ENCODE data around the gene EARS2. TPM values are rescaled to one million over a fixed set of nuclear protein-coding genes. Genes with fewer than 3 reads are reported as not detected.
A peak's percentile ranks its signal among the peaks of the same experiment; 100 is the strongest.
"Not testable (repeated sequence)": the region's sequence is repeated elsewhere in the genome, so short reads cannot be mapped to it uniquely, and the experiment has no call there.

Gene EARS2
- total RNA-seq, 2 experiments from 2014 or later, result 16.3 to 16.4 TPM

DNA sequence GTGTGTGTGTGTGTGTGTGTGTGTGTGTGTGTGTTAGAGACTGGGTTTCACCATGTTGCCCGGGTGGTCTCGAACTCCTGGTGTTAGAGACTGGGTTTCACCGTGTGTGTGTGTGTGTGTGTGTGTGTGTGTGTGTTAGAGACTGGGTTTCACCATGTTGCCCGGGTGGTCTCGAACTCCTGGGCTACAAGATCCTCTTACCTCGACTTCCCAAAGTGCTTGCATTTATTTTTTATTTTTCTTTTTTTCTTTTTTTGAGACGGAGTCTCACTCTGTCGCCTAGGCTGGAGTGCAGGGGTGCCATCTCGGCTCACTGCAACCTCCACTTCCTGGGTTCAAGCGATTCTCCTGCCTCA, 46.3 kb downstream of the EARS2 start:
- ChIA-PET CTCF (interaction anchor here (0.6 kb wide), 1 partner anchor 334 kb away, joined by 4 read pairs; no protein-coding TSS in a partner anchor), POLR2A (interaction anchor here (0.7 to 1.0 kb wide), 2 partner anchors 14 to 46 kb away, joined by 3 read pairs; partner anchors contain the start of genes EARS2 and UBFD1)
- H3K27ac Mint-ChIP-seq, result peak overlapping the region; percentile 87
- H3K4me1 Mint-ChIP-seq (ENCODE audit: low read depth), result peaks cover 71% of the 10 kb centered on the region
- H3K36me3 Mint-ChIP-seq (ENCODE audit: low read depth), result peaks cover 38% of the 10 kb centered on the region
- H3K27me3 Mint-ChIP-seq (ENCODE audit: low read depth); DNase-seq; H3K9me3 Mint-ChIP-seq (ENCODE audit: insufficient read depth); ATAC-seq: not testable (repeated sequence)
- H3K4me3 Mint-ChIP-seq, result peak overlapping the region; percentile 79

DNA sequence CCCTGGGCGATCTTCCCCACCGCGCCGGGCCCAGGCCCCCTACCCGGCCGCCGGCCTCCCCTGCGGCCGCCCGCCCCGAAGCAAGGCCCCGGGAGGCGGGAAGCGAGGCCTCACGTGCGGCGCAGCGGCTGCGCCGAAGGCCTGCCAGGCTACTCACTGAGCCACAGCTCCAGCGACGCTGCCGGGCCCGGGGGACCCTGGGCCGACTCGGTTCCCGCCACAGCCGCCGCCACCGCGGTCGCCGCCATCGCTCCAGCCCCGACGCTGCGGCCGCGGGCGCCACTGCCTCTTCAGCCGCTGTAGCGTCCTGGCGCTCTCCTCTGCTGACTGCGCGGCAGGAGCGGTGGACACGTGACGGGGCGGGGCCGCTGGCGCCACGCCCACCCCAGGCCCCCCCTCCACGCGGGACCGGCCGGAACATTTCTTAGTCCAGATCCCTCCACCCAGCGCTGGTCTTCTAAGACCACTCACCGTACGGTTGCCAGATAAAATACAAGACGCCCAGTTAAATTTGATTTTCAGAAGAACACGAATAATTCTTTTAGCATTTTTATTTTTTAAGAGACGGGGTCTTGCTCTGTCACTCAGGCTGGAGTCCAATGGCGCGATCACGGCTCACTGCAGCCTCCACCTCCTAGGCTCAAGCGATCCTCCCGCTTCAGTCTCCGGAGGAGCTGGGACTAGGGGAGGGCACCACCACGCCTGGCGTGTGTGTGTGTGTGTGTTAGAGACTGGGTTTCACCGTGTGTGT, 46.8 kb downstream of the EARS2 start, which contains the start of gene GGA2:
GGA2 (minus strand) TSS at position 331 of the 751 bp plus-strand sequence; CDS start at position 248, 83 bp downstream.
- Mint-ChIP-seq H3K4me3 (peak within 1 kb of the TSS; percentile 93), H3K27ac (peak within 1 kb of the TSS; percentile 91), H3K36me3 (ENCODE audit: low read depth) (peaks cover 38% of the 10 kb centered on the region), H3K27me3 (ENCODE audit: low read depth) (no peaks in the 10 kb centered on the region), H3K9me3 (ENCODE audit: insufficient read depth) (no peaks in the 10 kb centered on the region), H3K4me1 (ENCODE audit: low read depth) (peaks cover 71% of the 10 kb centered on the region)
- ATAC-seq, result peak; percentile 89
- ChIA-PET POLR2A (interaction anchor here (0.7 to 1.4 kb wide), 4 partner anchors 12 to 115 kb away, joined by 3 read pairs; partner anchors contain the start of genes EARS2 and UBFD1), CTCF (interaction anchor here (0.6 to 1.1 kb wide), 5 partner anchors 8 to 333 kb away, joined by 3 to 4 read pairs (median 3); no protein-coding TSS in a partner anchor)
- peak; percentile 83 for DNase-seq

GRCh38 chr16:23509782-23510163, 47.4 kb downstream of the EARS2 start:
- Mint-ChIP-seq H3K4me1 (ENCODE audit: low read depth) (peaks cover 71% of the 10 kb centered on the region), H3K4me3 (peak overlapping the region; percentile 93), H3K27ac (peak overlapping the region; percentile 91), H3K36me3 (ENCODE audit: low read depth) (peaks cover 37% of the 10 kb centered on the region), H3K9me3 (ENCODE audit: insufficient read depth) (no peaks in the 10 kb centered on the region), H3K27me3 (ENCODE audit: low read depth) (no peaks in the 10 kb centered on the region)
- POLR2A ChIA-PET, result interaction anchor here (1.2 to 1.4 kb wide), 3 partner anchors 12 to 116 kb away, joined by 3 read pairs; partner anchors contain the start of genes EARS2 and UBFD1
- DNase-seq, result peak; percentile 62
- CTCF ChIA-PET, result interaction anchor here (0.7 to 1.1 kb wide), 4 partner anchors 9 to 76 kb away, joined by 3 to 4 read pairs (median 3); no protein-coding TSS in a partner anchor
- peak; percentile 56 for ATAC-seq

GRCh38 chr16:23509441-23509754, 47.8 kb downstream of the EARS2 start:
- no peaks in the 10 kb centered on the region for H3K9me3 Mint-ChIP-seq (ENCODE audit: insufficient read depth)
- DNase-seq (no peak), ATAC-seq (no peak)
- peaks cover 34% of the 10 kb centered on the region for H3K36me3 Mint-ChIP-seq (ENCODE audit: low read depth)
- no peaks in the 10 kb centered on the region for H3K27me3 Mint-ChIP-seq (ENCODE audit: low read depth)
- peak overlapping the region; percentile 47 for H3K27ac Mint-ChIP-seq
- ChIA-PET CTCF (interaction anchor here (0.7 to 1.1 kb wide), 2 partner anchors 74 to 76 kb away, joined by 3 read pairs; no protein-coding TSS in a partner anchor), POLR2A (interaction anchor here (1.2 to 1.4 kb wide), 3 partner anchors 13 to 116 kb away, joined by 3 read pairs; partner anchors contain the start of genes EARS2 and UBFD1)
- peaks cover 71% of the 10 kb centered on the region for H3K4me1 Mint-ChIP-seq (ENCODE audit: low read depth)
- peak overlapping the region; percentile 93 for H3K4me3 Mint-ChIP-seq

DNA sequence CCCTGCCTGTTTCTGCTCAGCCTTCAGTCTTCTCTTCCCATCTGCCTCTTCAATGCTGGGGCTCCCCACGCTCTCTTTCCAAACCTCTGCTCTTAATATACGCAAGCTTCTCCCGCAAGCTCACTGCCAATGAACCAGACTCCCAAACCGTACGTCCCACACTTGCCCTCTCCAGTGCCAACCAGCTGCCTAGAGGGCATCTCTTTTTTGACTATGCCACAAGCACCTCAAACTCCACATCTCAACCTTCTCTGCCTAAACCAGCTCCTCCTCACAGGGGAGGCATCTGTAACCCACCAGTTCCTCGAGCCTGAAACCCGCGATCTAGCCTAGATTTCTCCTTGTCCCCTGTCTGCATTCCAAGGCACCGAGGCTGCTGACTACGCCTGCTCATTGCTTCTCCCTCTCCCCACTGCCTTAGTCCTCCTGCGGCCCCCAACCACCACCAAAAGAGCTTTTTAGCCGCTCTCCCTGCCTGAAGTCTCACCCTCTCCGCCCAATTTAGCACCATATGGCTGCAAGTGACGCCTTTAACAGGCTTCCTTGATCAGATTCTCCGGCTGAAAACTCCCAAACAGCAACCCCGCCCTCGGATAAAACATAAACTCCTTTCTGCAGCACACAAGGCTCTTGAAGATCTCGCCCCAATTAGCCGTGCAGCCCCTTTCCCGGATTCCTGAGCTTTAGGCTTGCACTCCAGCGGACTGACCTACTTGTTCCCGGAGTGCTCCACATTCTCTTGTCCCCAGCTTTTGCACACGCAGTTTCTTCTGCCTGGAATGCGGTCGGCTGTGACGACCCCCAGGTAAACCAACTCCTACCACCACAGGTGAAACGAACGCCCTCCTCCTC, 48.3 kb downstream of the EARS2 start:
- H3K9me3 Mint-ChIP-seq (ENCODE audit: insufficient read depth), result no peaks in the 10 kb centered on the region
- ATAC-seq (no peak), DNase-seq (no peak)
- H3K27ac Mint-ChIP-seq, result peak overlapping the region; percentile 47
- ChIA-PET POLR2A (interaction anchor here (1.2 to 1.4 kb wide), 2 partner anchors 49 to 117 kb away, joined by 3 read pairs; partner anchors contain the start of genes EARS2 and UBFD1), CTCF (interaction anchor here (1.1 kb wide), 1 partner anchor 75 kb away, joined by 3 read pairs; no protein-coding TSS in a partner anchor)
- peaks cover 32% of the 10 kb centered on the region for H3K36me3 Mint-ChIP-seq (ENCODE audit: low read depth)
- peaks cover 71% of the 10 kb centered on the region for H3K4me1 Mint-ChIP-seq (ENCODE audit: low read depth)
- no peaks in the 10 kb centered on the region for H3K27me3 Mint-ChIP-seq (ENCODE audit: low read depth)
- H3K4me3 Mint-ChIP-seq, result peak overlapping the region; percentile 93

DNA sequence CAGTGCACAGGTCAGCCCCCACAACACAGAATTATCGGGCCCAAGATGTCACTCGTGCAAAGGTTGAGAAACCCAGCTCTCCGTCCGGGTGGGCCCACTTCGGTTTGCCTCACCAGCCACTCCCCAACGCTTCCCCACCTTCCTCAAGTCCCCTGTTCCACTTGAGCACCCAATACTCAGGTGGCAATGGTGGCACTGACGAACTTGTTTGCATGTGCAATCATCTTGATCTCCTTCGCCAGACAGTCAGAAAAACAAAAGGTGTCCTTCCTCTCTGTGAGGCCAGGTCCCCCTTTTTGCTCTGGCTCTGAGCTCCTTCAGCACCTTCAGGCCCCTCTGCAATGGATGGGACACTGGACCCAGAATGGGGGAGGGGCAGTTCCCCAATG, 50.5 kb downstream of the EARS2 start:
- no peak for DNase-seq
- ChIA-PET CTCF (interaction anchor here (1.0 to 3.4 kb wide), 6 partner anchors 11 to 90 kb away, joined by 3 to 21 read pairs (median 5); partner anchors contain the start of genes EARS2 and UBFD1), POLR2A (interaction anchor here (0.7 to 1.0 kb wide), 2 partner anchors 14 to 134 kb away, joined by 3 read pairs; no protein-coding TSS in a partner anchor)
- Mint-ChIP-seq H3K4me3 (no peak overlapping the region), H3K9me3 (ENCODE audit: insufficient read depth) (no peaks in the 10 kb centered on the region), H3K27me3 (ENCODE audit: low read depth) (no peaks in the 10 kb centered on the region), H3K27ac (no peak overlapping the region), H3K4me1 (ENCODE audit: low read depth) (peaks cover 75% of the 10 kb centered on the region), H3K36me3 (ENCODE audit: low read depth) (peaks cover 34% of the 10 kb centered on the region)
- no peak for ATAC-seq

GRCh38 chr16:23505671-23506605, 51.2 kb downstream of the EARS2 start:
- no peaks in the 10 kb centered on the region for H3K27me3 Mint-ChIP-seq (ENCODE audit: low read depth)
- DNase-seq (no peak), ATAC-seq (no peak)
- ChIA-PET POLR2A (interaction anchor here (0.7 to 1.0 kb wide), 2 partner anchors 14 to 134 kb away, joined by 3 read pairs; no protein-coding TSS in a partner anchor), CTCF (interaction anchor here (1.0 to 3.4 kb wide), 6 partner anchors 12 to 91 kb away, joined by 3 to 21 read pairs (median 5); partner anchors contain the start of genes EARS2 and UBFD1)
- H3K27ac Mint-ChIP-seq, result no peak overlapping the region
- peaks cover 71% of the 10 kb centered on the region for H3K4me1 Mint-ChIP-seq (ENCODE audit: low read depth)
- H3K9me3 Mint-ChIP-seq (ENCODE audit: insufficient read depth), result no peaks in the 10 kb centered on the region
- H3K36me3 Mint-ChIP-seq (ENCODE audit: low read depth), result peaks cover 34% of the 10 kb centered on the region
- H3K4me3 Mint-ChIP-seq, result no peak overlapping the region

DNA sequence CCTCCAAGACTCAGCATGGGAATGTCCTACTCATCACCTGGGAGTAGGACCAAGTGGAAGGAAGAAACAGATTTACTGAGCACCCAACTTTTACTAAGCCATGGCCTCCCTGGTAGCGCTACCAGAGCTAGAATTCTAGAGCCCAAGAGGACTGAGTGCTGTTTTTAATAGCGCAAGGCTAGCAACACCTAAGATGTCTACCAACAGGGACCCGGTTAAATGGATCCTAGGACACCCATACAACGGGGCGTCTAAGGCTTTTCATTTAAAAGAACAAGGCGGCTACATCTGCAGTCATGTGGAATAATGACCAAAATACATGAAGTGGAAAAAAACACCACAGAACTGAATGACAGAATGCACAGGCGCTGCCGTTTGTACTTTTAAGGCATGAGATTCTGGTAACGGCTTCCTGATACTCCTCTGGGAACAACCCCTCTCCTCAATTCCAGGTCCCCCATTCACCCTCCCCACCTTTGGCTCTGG, 51.9 kb downstream of the EARS2 start:
- Mint-ChIP-seq H3K9me3 (ENCODE audit: insufficient read depth) (no peaks in the 10 kb centered on the region), H3K4me1 (ENCODE audit: low read depth) (peaks cover 66% of the 10 kb centered on the region), H3K36me3 (ENCODE audit: low read depth) (peaks cover 34% of the 10 kb centered on the region), H3K27ac (peak overlapping the region; percentile 81), H3K27me3 (ENCODE audit: low read depth) (no peaks in the 10 kb centered on the region), H3K4me3 (peak overlapping the region; percentile 34)
- DNase-seq, result no peak
- ATAC-seq, result no peak
- CTCF ChIA-PET, result interaction anchor here (0.9 to 3.4 kb wide), 11 partner anchors 8 to 92 kb away, joined by 3 to 21 read pairs (median 4); partner anchors contain the start of genes EARS2 and UBFD1
- POLR2A ChIA-PET, result interaction anchor here (0.6 to 1.5 kb wide), 4 partner anchors 9 to 478 kb away, joined by 3 to 5 read pairs (median 4); partner anchors contain the start of genes EARS2 and UBFD1

GRCh38 chr16:23504453-23505179, 52.5 kb downstream of the EARS2 start:
- H3K4me3 Mint-ChIP-seq, result peak overlapping the region; percentile 34
- no peaks in the 10 kb centered on the region for H3K9me3 Mint-ChIP-seq (ENCODE audit: insufficient read depth)
- ChIA-PET POLR2A (interaction anchor here (0.6 to 1.5 kb wide), 4 partner anchors 9 to 478 kb away, joined by 3 to 5 read pairs (median 4); partner anchors contain the start of genes EARS2 and UBFD1), CTCF (interaction anchor here (0.5 to 3.4 kb wide), 8 partner anchors 9 to 100 kb away, joined by 3 to 21 read pairs (median 4); partner anchors contain the start of genes EARS2 and UBFD1)
- DNase-seq, result peak; percentile 84
- peaks cover 70% of the 10 kb centered on the region for H3K4me1 Mint-ChIP-seq (ENCODE audit: low read depth)
- H3K27me3 Mint-ChIP-seq (ENCODE audit: low read depth), result no peaks in the 10 kb centered on the region
- peak; percentile 80 for ATAC-seq
- peaks cover 34% of the 10 kb centered on the region for H3K36me3 Mint-ChIP-seq (ENCODE audit: low read depth)
- peak overlapping the region; percentile 81 for H3K27ac Mint-ChIP-seq
